Activated CD8-positive, alpha-beta memory T cell treated with anti-CD3 and anti-CD28 coated beads, Interleukin-2, amount 50 U/mL, for 4 hours (primary cell): ENCODE data around the gene KLK8.
"Not testable (repeated sequence)": the region's sequence is repeated elsewhere in the genome, so short reads cannot be mapped to it uniquely, and the experiment has no call there.

ENCODE experiments used
- DNase-seq: peaks from one replicate; pipeline ENCODE4 v3.0.0-alpha.2; 2020

Gene KLK8

DNA sequence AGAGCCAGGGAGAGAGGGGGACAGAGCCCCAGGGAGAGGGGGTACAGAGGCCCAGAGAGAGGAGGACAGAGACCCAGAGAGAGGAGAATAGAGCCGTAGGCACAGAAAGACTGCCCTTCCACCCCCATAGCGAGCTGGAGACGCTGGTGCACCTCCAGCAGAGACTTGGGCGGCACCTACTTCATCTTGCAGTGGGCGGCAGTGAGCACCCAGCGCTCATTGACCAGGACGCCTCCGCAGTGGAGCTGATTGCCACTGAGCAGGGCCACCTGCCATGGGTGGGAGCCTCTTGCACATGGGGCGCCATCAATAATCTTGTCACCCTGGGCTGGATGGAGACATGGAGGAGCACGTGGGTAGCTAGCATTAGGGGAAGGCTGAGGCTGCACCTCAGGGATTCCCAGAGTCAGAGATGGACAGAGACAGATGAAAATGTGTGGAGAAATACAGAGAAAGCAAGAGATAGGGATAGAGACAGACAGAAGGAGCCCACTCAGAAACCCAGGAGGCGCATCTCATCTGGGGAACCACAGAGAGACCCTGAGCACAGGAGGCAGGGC lies 19.7 kb downstream of the KLK8 start:
- no peak for DNase-seq

DNA sequence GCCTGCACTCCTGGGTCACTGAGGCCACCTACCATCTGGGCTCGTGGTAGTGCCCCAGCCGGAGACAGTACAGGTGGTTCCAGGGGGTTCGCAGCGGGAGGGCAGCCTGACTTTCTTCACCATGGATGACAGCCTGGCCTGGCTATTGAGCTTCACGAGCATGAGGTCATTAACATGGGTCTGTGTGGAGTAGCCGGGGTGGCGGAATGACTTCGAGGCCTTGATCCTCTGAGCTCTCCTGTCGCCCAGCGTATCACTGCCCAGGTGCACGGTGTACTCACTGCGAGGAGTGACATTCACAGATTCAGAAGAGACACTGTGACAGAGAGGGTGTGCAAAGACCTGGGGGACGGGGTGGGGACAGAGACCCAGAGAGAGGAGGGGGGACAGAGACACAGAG lies 21.2 kb downstream of the KLK8 start:
- DNase-seq: no peak

GRCh38 chr19:50979758-50980157 lies 21.6 kb downstream of the KLK8 start:
- no peak for DNase-seq

- no peak for DNase-seq
These were observed 22.5 kb downstream of the KLK8 start for GRCh38 chr19:50978772-50979390.

- no peak for DNase-seq
These were observed 23.8 kb downstream of the KLK8 start for GRCh38 chr19:50977626-50978025.

DNA sequence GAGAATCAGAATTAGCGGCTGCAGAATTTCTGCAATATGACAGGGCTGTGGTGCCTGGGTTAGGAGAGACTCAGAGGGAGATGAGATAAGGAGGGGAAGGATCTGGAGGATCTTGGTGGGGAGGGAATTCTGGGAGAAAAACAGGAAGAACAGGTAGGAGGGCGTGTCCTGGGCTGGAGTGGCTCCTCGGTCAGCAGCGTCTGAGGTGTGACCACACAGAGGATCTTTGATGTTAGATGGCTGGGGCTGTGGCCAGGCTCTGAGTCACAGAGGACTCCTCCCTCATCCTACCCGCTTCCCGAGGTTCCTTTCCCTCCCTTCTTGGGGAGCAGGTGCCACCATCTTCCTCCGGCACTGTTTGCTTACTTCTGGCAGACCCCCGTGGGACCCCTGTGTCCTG lies 25.6 kb downstream of the KLK8 start:
- no peak for DNase-seq

- DNase-seq: no peak
These were observed 26.5 kb downstream of the KLK8 start for GRCh38 chr19:50974702-50975556.

DNA sequence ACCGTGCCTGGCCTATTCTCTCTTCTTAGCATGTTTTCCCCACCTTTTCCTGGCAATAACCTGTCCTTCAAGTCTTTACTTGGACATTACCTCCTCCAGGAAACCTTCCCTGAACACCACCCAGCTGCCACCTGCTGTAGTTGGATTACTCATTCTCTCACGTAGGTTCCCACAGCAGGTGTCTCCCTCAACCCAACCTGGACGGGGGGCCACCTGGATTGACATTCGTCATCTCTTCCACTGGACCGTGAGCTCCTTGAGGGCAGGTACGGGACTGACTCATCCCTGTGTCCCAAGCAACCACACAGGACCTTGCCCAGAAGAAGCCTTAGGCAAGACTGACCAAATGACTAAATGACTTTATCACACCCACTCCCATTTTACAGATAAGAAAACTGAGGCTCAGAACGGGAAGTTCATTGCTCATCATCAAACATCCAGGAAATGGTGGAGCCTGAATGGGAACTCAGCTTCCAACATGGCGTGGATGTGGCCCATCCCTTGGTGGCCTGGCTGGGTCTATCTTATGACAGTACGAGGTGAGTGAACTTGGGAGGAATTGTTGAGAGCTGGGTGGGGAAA lies 28.5 kb downstream of the KLK8 start:
- no peak for DNase-seq

DNA sequence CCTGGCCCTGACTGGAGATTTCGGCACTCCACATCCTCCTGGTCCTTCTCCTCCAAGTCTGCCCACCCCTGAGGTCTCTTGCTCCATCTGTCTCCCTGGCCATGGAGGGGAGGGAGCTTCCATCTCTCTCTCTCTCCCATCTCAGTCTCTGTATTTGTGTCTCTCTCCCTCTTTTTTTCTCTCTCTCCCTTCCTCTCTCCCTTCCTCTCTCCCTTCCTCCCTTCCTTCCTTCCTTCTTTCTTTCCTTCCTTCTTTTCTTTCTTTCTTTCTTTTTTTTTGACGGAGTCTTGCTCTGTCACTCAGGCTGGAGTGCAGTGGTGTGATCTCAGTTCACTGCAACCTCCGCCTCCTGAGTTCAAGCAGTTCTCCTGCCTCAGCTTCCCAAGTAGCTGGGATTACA lies 31.6 kb downstream of the KLK8 start:
- DNase-seq: not testable (repeated sequence)

DNA sequence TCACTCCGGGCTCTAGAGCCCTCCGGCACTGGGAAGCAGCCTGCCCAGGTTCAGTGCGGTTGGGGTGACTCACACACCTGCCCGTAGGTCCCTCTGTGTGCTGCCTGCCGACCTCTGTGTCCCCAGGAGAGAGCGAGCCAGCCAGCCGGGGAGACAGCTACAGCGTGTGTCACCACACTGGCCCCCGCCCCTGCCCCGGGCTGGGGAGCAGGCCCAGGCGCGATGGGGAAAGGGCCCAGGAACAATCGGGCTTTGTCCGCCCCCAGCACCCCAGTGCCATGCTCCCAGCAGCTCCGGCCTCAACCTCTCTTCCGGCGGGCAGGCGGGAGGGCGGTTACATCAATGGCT lies 32.0 kb downstream of the KLK8 start, which contains the start of gene KLK6:
Gene KLK6, minus strand, starts transcription at position 179 of the 348 bp plus-strand sequence. CDS start 1,487 bp downstream, outside the sequence.
- no peak for DNase-seq

DNA sequence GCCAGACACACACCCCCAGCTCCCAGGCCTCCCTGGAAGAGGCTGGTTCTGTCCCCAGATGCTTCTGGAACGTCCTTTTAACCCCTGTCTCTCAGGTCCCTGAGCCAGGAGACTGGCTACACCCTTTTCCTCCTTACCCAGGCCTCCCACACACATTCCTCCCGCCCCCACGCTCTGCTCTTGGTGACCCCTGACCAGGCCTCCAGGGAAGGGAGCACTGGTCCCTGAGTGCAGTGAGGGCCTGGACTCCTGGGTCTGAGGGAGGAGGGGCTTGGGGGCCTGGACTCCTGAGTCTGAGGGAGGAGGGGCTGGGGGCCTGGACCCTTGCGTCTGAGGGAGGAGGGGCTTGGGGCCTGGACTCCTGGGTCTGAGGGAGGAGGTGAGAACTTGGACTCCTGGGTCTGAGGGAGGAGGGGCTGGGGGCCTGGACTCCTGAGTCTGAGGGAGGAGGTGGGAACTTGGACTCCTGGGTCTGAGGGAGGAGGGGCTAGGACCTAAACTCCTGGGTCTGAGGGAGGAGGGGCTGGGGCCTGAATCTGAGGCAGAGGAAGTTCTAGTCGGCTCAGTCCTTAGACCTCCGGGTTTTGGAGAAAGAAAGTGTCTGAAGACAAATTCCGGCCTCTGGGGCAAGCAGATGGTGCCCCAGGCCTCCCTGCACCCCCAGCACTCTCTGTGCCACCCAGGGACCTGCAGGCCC lies 32.5 kb downstream of the KLK8 start:
- no peak for DNase-seq

- DNase-seq: no peak
These were observed 33.3 kb downstream of the KLK8 start for GRCh38 chr19:50967929-50968715.

- DNase-seq: no peak
These were observed 37.1 kb downstream of the KLK8 start for GRCh38 chr19:50964266-50964665.

DNA sequence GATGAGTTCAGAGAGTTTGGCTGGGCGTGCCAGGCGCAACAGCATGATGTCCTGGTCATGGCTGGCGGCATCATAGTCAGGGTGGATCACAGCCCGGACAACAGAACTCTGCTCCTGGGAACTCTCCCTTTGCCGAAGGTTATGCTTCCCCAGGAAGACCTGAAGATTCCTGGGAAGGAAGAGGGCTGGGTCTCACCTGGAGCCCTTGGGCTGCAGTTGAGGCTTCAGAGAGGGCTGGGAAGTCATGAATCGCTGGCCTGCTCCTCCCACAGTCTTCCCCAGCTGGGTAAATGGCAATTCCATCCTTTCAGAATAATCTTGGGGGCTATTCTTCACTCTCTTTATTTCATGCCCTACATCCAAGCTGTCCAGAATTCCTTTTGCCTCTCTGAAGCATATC lies 38.0 kb downstream of the KLK8 start:
- no peak for DNase-seq

DNA sequence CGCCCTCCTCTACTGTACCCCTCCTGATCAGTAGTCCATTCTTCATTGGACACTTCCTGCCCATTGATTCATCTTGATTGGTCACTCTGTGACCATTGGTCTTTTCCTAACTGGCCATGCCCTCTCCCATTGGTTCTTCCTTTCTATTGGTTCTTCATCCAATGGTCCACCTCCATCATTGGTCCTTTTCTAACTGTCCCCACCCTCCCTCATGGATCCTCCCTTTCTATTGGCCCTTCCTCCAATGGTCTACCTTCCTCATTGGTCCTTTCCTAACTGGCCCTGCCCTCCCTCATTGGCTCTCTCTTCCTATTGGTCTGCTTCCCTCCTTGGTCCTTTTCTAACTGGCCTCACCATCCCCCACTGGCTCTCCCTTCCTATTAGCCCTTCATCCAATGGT lies 39.2 kb downstream of the KLK8 start:
- DNase-seq: no peak

GRCh38 chr19:50959731-50960500 lies 41.5 kb downstream of the KLK8 start:
- no peak for DNase-seq

GRCh38 chr19:50957587-50957986 lies 43.8 kb downstream of the KLK8 start:
- DNase-seq: no peak

DNA sequence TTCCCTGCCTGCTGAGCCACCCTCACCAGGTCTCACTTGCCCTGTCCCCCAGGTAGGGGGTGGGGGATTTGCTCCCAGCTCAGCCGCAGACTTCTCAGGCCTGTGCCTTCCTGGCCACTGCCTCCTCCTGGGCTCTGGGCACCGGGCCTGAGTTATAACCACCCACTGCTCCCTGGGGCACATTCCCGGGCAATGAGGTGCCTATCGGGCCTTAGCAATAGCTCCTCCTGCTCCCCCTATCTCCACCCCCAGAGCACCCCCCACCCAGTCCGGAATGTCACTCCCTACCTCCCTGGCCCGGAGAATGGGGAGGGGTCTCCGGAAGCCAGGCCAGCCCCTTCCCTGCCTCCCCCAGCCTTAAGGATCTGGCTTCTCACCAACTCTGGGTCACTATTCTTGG lies 48.5 kb downstream of the KLK8 start, which contains the start of gene KLK5:
Gene KLK5, minus strand, starts transcription at position 129 of the 400 bp plus-strand sequence. CDS start 381 bp downstream, outside the sequence.
- no peak for DNase-seq

GRCh38 chr19:50949861-50950260 lies 51.5 kb downstream of the KLK8 start:
- no peak for DNase-seq

DNA sequence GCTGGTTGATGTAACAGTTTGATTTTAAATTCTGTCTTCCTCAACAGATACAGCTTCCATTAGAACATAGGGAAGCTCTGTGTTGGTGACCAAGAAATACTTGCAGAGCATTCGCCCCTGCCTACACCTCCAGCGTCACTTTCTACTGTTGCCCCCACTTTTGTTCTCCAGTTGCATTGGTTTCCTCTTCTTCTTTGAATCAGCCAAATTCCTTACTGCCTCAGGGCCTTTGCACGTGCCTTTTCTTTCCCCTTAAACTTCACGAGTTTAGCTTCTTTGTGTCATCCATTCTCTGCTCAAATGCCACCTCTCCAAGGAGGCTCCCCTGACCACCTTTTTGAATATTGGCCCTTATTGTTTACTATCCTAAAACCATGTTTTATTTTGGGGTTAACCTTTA lies 54.3 kb downstream of the KLK8 start:
- DNase-seq: no peak
